NCI-H526 treated with DMSO at 0.1 percent for 48 hours (cell line): ENCODE data around the gene CD59.
"Not testable (repeated sequence)": the region's sequence is repeated elsewhere in the genome, so short reads cannot be mapped to it uniquely, and the experiment has no call there.

Experiments used
- DNase-seq: peaks from one replicate; lab custom pipeline; 2025; lab: John Stamatoyannopoulos, UW

The CD59 gene

DNA sequence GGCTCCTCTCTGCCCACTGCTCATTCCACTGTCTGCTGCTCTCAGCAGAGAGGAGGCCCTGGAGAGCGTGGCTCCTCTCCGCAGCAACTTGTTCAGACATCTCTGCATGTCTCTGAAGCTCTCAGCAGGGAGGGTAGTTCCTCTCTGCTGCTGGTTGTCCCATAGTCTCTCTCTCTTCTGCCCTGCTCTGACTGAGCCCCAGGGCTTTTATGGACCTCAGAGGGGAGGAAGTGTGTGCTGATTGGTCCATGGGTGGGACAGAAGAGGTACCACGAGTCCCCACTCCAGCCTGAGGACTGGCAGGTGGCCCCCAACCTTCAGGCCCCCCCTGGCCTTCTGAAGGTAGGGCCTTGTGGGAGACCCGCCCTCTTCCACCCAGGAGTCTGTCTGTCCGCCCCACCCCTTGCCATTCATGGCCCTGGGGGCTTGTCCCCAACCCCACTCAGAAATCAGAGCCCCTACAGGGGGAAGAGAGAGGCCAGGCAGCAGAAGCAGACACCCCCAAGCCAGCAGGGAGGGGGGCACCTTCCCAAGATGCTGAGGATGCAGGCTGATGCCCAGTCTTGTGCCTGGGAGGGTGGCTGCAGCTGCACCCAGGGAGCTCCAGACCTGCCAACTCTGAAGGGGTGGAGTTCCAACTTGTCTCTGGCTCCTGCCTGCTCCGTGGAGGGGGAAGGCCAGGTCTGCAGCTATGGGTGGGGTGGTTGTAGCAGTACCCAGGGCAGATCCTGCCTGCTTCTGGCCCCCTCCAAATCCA, 70.7 kb downstream of the CD59 start:
- DNase-seq = no peak

DNA sequence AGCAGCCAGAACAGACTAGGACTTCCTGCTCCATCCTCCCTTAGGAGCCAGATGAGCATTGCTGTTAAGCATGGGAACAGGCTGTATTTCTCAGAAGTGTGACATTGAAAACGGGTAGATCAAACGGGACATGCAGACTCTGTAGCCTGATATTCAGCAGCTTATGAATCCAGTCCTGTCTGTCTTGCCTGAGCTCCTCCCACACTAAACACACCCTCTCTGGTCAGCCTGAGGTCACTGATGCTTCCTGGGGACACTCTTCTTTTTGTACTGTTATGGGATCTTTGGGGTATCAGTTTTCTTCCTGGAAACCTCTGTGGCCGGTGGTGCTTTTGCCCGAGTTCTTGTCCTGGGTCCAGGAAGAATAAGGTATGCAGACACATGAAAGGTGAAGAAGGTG, 71.4 kb downstream of the CD59 start:
- no peak for DNase-seq

DNA sequence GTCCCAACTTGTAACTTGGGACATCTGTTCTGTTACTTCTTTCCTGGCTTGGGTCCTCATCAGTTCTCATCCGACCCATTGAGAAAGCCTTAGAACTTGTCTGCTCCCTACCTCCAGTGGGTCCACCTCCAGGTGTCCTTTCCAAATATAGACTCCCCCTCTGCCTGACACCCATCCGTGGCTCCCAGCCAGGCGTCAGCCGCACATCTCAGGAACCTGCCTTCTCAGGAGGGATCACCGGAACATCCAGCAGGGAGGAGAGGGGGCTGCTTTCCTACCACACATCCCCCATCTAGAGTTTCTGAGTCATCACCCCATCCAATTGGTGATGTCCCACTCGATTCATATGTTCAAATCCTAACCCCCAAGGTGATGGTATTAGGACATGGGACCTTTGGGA, 72.1 kb downstream of the CD59 start:
- no peak for DNase-seq

DNA sequence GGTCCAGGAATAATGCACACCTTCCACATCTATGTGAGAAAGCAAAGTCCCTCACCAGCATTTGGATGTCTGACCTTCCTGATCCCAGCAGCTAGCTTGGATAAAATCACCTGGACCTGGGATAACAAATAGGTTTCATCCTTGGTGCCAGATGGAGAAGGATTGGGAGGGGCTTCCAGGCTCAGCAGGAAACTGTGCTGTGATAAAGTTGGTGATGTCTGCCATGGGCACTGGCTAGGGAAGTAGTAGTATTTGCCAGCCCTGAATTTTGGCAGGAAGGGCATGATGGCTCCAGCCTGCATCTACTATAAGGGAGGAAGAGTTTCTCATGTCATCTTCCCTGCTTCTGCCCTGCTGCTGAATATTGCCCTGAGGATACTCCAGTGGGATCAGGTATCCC, 73.1 kb downstream of the CD59 start:
- no peak for DNase-seq

DNA sequence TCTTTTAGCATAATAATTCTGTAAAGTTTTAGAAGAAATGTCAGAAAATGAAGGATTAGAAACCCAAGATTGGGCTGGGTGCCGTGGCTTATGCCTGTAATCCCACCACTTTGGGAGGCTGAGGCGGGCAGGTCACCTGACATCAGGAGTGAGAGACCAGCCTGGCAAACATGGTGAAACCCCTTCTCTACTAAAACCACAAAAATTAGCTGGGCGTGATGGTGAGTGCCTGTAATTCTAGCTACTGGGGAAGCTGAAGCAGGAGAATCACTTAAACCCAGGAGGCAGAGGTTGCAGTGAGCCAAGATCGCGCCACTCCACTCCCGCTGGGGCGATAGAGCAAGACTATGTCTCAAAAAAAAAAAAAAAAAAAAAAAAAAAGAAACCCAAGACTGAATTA, 74.7 kb downstream of the CD59 start:
- DNase-seq = not testable (repeated sequence)

DNA sequence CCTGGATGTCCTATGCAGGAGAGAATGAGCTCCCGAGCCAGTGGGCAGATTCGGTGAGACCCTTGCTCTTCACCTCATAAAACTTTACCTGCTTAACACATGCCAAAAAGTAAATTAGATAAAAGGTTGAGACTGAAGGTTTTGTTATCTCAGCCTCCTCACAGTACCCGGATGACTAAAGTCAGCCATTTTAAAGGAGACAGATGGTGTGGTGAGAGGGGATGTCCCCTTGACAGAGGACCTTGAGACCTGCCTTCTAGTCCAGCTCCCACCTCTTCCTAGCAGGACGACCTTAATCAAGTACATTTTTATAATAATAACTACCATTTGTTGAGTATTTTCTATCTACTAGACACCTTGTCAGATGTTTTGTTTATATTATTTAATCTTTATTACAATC, 75.3 kb downstream of the CD59 start:
- no peak for DNase-seq

DNA sequence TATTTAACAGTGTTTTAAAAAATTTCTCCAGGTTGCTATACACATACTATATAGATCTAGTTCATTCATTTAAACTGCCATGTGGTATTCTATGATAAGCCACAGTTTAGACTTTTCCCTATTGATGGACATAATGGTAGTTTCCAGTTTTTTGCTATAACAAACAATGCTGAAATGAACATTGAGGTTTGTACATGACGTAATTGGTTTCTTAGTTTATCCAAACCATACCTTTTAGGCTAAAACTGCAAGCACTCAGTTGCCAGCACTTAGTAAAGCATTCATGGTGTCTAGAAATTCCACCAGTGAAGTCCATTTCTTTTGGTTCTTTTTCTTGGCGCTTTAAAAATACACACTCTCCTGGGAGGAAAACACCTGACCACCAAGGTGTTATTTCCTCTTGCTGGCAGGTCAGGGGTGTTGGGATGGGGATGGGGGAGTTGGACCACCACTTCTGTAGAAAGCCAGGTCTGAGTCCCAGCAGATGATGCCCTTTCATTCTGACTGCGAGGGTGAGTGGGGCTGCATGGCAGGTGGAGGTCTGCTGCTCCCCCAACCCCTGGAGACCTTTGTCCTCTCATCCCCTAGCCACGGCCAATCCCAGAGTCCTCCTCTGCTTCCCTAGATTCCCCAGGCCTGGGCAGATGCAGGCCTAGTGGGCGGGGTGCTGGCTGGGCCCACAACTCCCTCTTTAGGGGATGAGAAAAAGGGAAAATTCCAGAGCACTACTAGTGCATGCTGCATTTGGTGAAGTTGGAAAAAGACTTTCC, 76.7 kb downstream of the CD59 start:
- no peak for DNase-seq

DNA sequence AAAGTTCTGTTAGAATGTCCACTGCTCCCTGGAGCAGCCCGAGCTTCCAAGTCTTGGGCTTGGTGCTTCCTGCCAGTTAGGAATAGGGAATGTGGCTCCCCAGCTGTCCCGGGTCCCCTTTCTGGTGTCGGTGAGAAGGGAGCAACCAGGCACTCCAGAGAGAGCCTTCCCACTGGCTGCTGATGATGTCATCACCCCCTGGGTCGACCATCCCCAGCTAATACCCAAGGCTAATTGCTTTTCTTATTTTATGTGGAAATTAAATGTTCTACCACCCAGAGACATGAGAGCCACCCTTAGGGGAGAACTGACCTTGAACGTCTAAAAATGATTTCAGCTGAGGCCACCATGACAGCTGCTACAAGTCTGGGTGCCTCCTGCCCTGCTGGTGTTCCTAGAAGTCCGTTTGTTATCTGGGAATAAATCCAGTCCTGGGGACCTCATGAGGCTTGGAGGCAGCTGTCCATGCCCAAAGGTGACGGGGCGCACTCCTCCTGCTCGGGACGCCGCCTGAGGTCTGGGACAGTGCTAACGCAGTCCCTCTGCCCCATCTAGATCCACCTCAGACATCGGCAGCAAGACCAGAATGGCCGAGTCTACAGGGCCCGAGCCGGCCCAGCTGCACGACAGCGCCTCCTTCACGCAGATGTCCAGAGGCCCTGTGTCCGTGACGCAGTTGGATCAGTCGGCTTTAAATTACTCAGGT, 77.9 kb downstream of the CD59 start:
- DNase-seq = no peak

DNA sequence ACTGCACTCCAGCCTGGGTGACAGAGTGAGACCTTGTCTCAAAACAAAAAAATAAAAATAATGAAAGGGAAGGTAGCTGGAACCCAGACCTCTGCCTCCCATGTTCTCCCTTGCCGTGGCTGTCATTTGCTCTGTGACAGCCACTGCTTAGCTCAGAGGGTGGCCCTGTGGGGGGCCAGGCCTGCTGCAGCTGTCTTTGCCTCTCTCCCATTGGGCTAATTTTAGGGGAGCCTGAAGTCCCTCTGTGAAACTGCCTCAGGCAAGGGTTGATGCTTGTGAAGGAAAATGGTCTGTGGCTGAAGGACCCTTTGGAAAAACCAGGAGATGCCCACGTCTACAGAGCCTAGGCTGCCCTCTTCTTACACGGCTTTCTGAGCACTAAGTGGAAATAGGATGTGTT, 78.5 kb downstream of the CD59 start:
- no peak for DNase-seq

DNA sequence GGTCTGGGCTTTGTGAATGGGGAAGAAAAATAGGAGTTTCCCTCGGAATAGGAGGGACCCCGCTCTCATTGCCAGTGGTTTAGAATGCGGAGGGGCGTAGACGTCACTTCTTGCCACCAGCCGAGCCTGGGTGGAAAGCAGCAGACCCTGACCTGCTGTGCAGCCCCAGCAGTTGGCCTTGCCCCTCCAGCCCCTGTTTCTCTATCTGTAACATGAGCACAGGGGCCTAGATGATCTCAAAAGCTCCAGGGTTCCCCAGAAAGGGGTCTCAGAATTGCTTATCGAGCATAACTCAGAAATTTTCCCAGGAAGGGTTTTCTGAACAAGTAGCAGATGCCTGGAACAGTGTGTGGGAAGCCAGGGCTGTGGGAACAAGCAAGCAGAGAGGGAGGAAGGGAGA, 79.5 kb downstream of the CD59 start:
- DNase-seq = no peak

DNA sequence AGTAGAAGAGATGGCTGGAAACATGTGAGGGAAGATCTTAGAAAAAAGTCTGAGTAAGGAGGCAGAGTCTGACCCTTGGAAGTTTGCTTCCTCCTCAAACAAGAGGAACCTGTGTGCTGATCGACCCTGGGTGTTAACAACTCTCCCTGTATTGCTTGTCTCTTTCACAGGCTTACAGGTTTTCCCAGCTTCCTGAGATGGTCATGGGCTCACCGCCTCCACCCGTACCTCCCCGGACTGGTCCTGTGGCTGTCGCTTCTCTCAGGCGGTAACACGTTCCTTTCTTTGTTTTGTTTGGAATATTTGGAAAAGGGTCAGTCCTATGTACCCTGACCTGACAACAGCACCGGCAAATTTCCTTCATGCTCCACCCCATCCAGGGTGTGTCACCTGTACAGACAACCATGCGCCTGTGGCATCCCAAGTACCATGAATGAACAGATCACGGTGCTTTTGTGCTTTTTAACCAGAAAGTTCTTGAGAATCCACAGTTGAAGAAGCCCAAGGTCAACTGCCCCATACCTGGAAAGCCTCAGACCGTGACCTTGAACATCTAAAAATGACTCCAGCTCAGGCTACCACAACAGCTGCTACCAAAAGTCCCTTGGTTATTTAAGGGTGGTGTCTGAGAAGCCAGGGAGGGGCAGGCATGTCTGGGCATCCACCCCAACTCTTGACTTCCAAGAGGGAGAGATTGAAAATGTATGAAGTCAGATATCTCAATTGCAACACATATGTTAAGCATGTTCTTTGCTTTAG, 80.2 kb downstream of the CD59 start:
- no peak for DNase-seq

DNA sequence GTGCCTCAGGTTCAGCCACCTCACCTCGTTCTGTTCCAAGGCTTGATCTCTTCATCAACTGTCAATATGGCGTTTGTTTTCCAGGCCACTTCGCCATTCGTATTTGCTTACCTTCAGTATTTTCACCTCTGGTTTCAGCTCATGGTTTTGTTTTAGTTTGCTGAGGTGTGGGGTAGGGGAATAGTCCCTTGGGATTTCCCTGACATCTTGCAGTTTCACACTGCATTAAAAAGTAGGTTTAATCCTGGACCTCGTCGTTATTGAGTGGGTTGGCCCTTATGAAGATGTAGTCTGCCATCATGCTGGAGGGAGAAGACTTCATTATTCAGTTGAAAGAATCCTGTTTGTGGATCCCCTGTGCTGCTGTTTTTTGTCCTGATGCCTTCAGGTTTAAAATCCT, 81.6 kb downstream of the CD59 start:
- DNase-seq = no peak
